Breast epithelium (tissue), 4 donors: Measurements from ENCODE around the gene SERINC5. TPM values are rescaled to one million over a fixed set of nuclear protein-coding genes. Genes with fewer than 3 reads are reported as not detected.

Experiments used
- DNase-seq, 2 donors: peaks; one replicate each; pipeline ENCODE4 v3.0.0-alpha.2; 2019; ENCODE audit warnings: low spot score in 2 of 2
- H3K27ac ChIP-seq, 2 donors: fragments of 200-600 bp; sonication (generic) in 1 of 2; one replicate each; pipeline ENCODE4 v1.5.1; 2016 to 2019; ENCODE audit warnings: mild to moderate bottlenecking in 1 of 2
- H3K27me3 ChIP-seq, 2 donors: fragments of 200-600 bp; sonication (generic) in 1 of 2; one replicate each; pipeline versions ENCODE4 v1.5.1 to v1.6.0; 2017 to 2019; ENCODE audit warnings: control low read depth in 1 of 2, mild to moderate bottlenecking in 1 of 2
- H3K36me3 ChIP-seq: fragments of 200-600 bp; one replicate; pipeline ENCODE4 v1.5.1; 2019
- H3K4me1 ChIP-seq, 2 donors: fragments of 200-600 bp; sonication (generic); one replicate each; pipeline ENCODE4 v1.5.1; 2016 to 2019; ENCODE audit warnings: control low read depth in 1 of 2
- H3K4me3 ChIP-seq, 3 donors: fragments of 200-600 bp; sonication (generic); 1 replicate in 2 of 3; 2 replicates in 1 of 3; pipeline ENCODE4 v1.5.1; 2016 to 2019; ENCODE audit warnings: mild to moderate bottlenecking in 3 of 3, moderate library complexity in 2 of 3
- H3K9me3 ChIP-seq, 2 donors: fragments of 200-600 bp; sonication (generic) in 1 of 2; one replicate each; pipeline ENCODE4 v1.5.1; 2016 to 2019; ENCODE audit warnings: control low read depth in 1 of 2
- POLR2A ChIP-seq: fragments of 450-650 bp; IDR thresholded peaks from one replicate; pipeline ENCODE4 v1.6.1; 2016; ENCODE audit warnings: antibody characterized with exemption, mild to moderate bottlenecking, moderate library complexity
- POLR2AphosphoS5 ChIP-seq, 3 donors: sonication (generic); formaldehyde crosslinking; IDR thresholded peaks; one replicate each; pipeline ENCODE4 v1.6.1; 2017; ENCODE audit warnings: antibody characterized with exemption in 3 of 3
- intact Hi-C: fragments of 100-400 bp; cut with DNase I; formaldehyde crosslinking; loops from one replicate; pipeline ENCODE4 v1.15.1; 2023; ENCODE audit warnings: low total_unique reads
- total RNA-seq, 3 donors: library from RNA; depleted of rRNA; stranded (reverse); fragments of >200 nt; gene quantifications; one replicate each; pipeline ENCODE4 v1.1.0, GENCODE V29; 2016
- TF ChIP-seq, protein P1 (sequence below), 3 donors: fragments of 450-650 bp; IDR thresholded peaks; one replicate each; pipeline ENCODE4 v1.5.1; 2016 to 2017; ENCODE audit warnings: antibody characterized with exemption in 3 of 3, mild to moderate bottlenecking in 3 of 3, moderate library complexity in 3 of 3

Gene SERINC5
- total RNA-seq, 3 donors from 2014 or later: 12.6 to 32.9 (median 28.5) TPM

DNA sequence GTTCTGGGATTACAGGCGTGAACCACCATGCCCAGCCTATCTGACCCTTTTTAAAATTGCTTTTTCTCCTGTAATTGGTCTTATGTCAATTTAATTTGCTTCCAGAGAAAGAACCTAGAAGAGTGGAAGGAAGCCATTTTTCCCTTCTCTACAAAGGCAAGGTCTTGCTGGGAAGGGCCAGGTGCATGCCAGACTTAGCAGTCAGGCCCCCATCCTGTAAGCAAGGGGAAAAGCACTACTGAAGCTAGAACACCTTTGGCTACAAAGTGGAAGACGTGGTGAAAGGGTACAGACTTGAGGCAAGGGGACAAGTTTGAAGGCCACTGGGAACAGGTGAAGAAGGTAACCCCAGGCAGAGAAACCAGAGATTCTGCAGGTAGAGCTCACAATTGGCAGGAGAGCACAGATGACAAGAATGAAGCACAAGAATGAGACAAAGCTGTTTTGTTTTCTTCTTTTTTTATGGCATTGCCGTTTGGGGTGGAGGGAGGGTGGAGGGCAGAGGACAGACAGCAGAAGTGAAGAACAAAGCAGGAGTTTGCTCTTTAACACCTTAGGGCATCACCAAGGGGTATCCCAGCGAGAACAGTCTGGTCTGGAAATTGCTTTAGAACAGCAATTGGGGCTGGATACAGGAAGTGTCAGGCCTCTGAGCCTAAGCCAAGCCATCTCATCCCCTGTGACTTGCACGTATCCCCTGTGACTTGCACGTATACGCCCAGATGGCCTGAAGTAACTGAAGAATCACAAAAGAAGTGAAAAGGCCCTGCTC lies 72.9 kb downstream of the SERINC5 start:
- Histone ChIP-seq H3K27me3 (no peaks in the 10 kb centered on the region), H3K9me3 (no peaks in the 10 kb centered on the region), H3K27ac (peak overlapping the region; percentile 20 to 60), H3K4me1 (peaks cover 0 to 32% of the 10 kb centered on the region in 2 donors), H3K4me3 (no peak overlapping the region), H3K36me3 (no peaks in the 10 kb centered on the region)
- no peak for TF ChIP-seq POLR2AphosphoS5 (IDR thresholded peaks at IDR 0.05)
- no peak for TF ChIP-seq POLR2A
- TF ChIP-seq, protein P1, sequence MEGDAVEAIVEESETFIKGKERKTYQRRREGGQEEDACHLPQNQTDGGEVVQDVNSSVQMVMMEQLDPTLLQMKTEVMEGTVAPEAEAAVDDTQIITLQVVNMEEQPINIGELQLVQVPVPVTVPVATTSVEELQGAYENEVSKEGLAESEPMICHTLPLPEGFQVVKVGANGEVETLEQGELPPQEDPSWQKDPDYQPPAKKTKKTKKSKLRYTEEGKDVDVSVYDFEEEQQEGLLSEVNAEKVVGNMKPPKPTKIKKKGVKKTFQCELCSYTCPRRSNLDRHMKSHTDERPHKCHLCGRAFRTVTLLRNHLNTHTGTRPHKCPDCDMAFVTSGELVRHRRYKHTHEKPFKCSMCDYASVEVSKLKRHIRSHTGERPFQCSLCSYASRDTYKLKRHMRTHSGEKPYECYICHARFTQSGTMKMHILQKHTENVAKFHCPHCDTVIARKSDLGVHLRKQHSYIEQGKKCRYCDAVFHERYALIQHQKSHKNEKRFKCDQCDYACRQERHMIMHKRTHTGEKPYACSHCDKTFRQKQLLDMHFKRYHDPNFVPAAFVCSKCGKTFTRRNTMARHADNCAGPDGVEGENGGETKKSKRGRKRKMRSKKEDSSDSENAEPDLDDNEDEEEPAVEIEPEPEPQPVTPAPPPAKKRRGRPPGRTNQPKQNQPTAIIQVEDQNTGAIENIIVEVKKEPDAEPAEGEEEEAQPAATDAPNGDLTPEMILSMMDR (IDR thresholded peaks at IDR 0.05): no peak
- no peak for DNase-seq
- intact Hi-C loops: no loop called here

GRCh38 chr5:80181618-80182211 lies 74.1 kb downstream of the SERINC5 start:
- Histone ChIP-seq H3K27ac (peak overlapping the region; percentile 64 to 78), H3K27me3 (no peaks in the 10 kb centered on the region), H3K36me3 (no peaks in the 10 kb centered on the region), H3K4me1 (peaks cover 0 to 21% of the 10 kb centered on the region in 2 donors), H3K9me3 (no peaks in the 10 kb centered on the region), H3K4me3 (no peak overlapping the region)
- peak in 1 of 2 donors; percentile 86 for DNase-seq
- TF ChIP-seq, protein P1 (IDR thresholded peaks at IDR 0.05): no peak
- no peak for TF ChIP-seq POLR2A
- TF ChIP-seq POLR2AphosphoS5 (IDR thresholded peaks at IDR 0.05): peak in 1 of 3 donors; percentile 82
- intact Hi-C loops: no loop called here

DNA sequence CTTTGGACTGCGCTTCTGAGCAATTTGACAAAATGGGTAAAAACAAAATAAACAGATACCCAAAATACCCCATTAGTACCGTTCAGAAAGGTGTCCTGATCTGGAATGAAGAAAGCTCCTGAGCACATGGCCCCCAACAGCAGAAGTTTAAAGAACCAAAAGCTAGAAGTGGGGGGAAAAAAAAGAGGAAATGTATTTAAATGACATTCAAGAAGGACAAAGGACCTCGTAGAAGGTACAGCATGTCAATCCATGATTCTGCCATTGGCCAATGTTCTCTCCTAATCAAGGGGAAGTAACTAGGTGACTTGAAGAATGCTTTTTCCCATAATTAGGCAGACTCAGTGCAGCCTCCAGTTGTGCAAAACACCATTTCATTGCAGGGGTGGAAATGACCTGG lies 78.6 kb downstream of the SERINC5 start:
- intact Hi-C loops: no loop called here
- Histone ChIP-seq H3K9me3 (no peaks in the 10 kb centered on the region), H3K36me3 (no peaks in the 10 kb centered on the region), H3K4me3 (no peak overlapping the region), H3K4me1 (peaks cover 0 to 5% of the 10 kb centered on the region in 2 donors), H3K27me3 (no peaks in the 10 kb centered on the region), H3K27ac (no peak overlapping the region)
- TF ChIP-seq POLR2A (no peak), POLR2AphosphoS5 (IDR thresholded peaks at IDR 0.05) (no peak)
- TF ChIP-seq, protein P1 (IDR thresholded peaks at IDR 0.05): no peak
- DNase-seq: no peak

GRCh38 chr5:80175337-80175736 lies 80.5 kb downstream of the SERINC5 start:
- no peak for DNase-seq
- H3K9me3 ChIP-seq: no peaks in the 10 kb centered on the region
- H3K27me3 ChIP-seq: no peaks in the 10 kb centered on the region
- no peaks in the 10 kb centered on the region for H3K36me3 ChIP-seq
- H3K4me3 ChIP-seq: no peak overlapping the region
- no peaks in the 10 kb centered on the region for H3K4me1 ChIP-seq
- TF ChIP-seq POLR2AphosphoS5 (IDR thresholded peaks at IDR 0.05) (no peak), POLR2A (no peak)
- TF ChIP-seq, protein P1 (IDR thresholded peaks at IDR 0.05): no peak
- no peak overlapping the region for H3K27ac ChIP-seq
- intact Hi-C loops: no loop called here

GRCh38 chr5:80174790-80175189 lies 81.1 kb downstream of the SERINC5 start:
- no peak for DNase-seq
- H3K36me3 ChIP-seq: no peaks in the 10 kb centered on the region
- intact Hi-C loops: no loop called here

More at GRCh38 chr5:80174790-80175189, 81.1 kb downstream of the SERINC5 start:
- no peaks in the 10 kb centered on the region for H3K27me3 ChIP-seq
- H3K4me1 ChIP-seq: no peaks in the 10 kb centered on the region
- TF ChIP-seq POLR2AphosphoS5 (IDR thresholded peaks at IDR 0.05) (no peak), POLR2A (no peak)
- TF ChIP-seq, protein P1 (IDR thresholded peaks at IDR 0.05): no peak
- H3K27ac ChIP-seq: no peak overlapping the region
- no peaks in the 10 kb centered on the region for H3K9me3 ChIP-seq
- H3K4me3 ChIP-seq: no peak overlapping the region
